Endothelial cell of umbilical vein (primary cell): ENCODE data around the gene DQX1. TPM values are rescaled to one million over a fixed set of nuclear protein-coding genes. Genes with fewer than 3 reads are reported as not detected.

Experiments
- BruUV-seq: library from RNA; stranded (reverse); fragments of 400-500 nt; replicated peaks from 2 replicates; lab custom pipeline; 2021; lab: Mats Ljungman, UMichigan
- CTCF ChIA-PET: fragments of 300-600, 350-600 bp; sonication (Branson Sonifier 250); formaldehyde crosslinking; loops from one replicate; lab custom pipeline; 2021; ENCODE audit warnings: antibody characterized with exemption, inconsistent platforms; lab: Charles Lee
- POLR2A ChIA-PET: fragments of 300-600, 350-600 bp; sonication (Branson Sonifier 250); formaldehyde crosslinking; loops from one replicate; lab custom pipeline; 2021; ENCODE audit warnings: antibody characterized with exemption, inconsistent platforms; lab: Charles Lee
- DNase-seq: peaks from one replicate; pipeline ENCODE4 v3.0.0-alpha.2; 2011; ENCODE audit warnings: low read depth, low spot score
- FAIRE-seq: peaks from 2 replicates; lab custom pipeline; 2011; peaks lifted over from hg19 to GRCh38; lab: Jason Lieb, UNC
- H2AFZ ChIP-seq: 2 replicates; pipeline ENCODE4 v1.6.0; 2012; ENCODE audit warnings: low read depth, low read length, control low read depth, inconsistent platforms
- H3K27ac ChIP-seq: 2 replicates; pipeline ENCODE4 v1.5.1; 2011; ENCODE audit warnings: low read depth, mild to moderate bottlenecking, control low read depth, low read length, moderate library complexity; ENCODE audit not compliant: insufficient read depth
- H3K27me3 ChIP-seq, 2 experiments: 2 replicates each; pipeline versions ENCODE4 v1.6.0 to v1.6.1; 2011; ENCODE audit warnings: low read length in 2 of 2, mixed read lengths in 1 of 2; ENCODE audit not compliant: control insufficient read depth in 2 of 2, insufficient read depth in 2 of 2
- H3K36me3 ChIP-seq, 2 experiments: 2 replicates in 1 of 2; 3 replicates in 1 of 2; pipeline ENCODE4 v1.5.1; 2011; ENCODE audit warnings: low read length in 2 of 2, mild to moderate bottlenecking in 1 of 2, moderate library complexity in 1 of 2; ENCODE audit not compliant: control insufficient read depth in 2 of 2, insufficient read depth in 2 of 2; ENCODE audit errors: extremely low read depth in 1 of 2
- H3K4me1 ChIP-seq: 3 replicates; pipeline ENCODE4 v1.5.1; 2011; ENCODE audit warnings: mild to moderate bottlenecking, low read length; ENCODE audit not compliant: control insufficient read depth, insufficient read depth; ENCODE audit errors: extremely low read depth
- H3K4me2 ChIP-seq: 2 replicates; pipeline ENCODE4 v1.6.1; 2011; ENCODE audit warnings: low read length, control low read depth, mixed read lengths; ENCODE audit not compliant: insufficient read depth
- H3K4me3 ChIP-seq, 3 experiments: fragments of 200-600 bp in 1 of 3; sonication (generic), shearing (Covaris generic) in 1 of 3; replicated peaks in 1 of 3; 2 replicates each; pipeline ENCODE4 v1.5.1; 2011 to 2016; ENCODE audit warnings: control low read depth in 3 of 3, low read length in 3 of 3, mild to moderate bottlenecking in 2 of 3, inconsistent platforms in 1 of 3, low read depth in 1 of 3, moderate library complexity in 1 of 3; ENCODE audit not compliant: insufficient read depth in 1 of 3
- H3K79me2 ChIP-seq: 2 replicates; pipeline ENCODE4 v1.6.0; 2012; ENCODE audit warnings: low read length, inconsistent platforms; ENCODE audit not compliant: control insufficient read depth, insufficient read depth
- H3K9ac ChIP-seq: replicated peaks from 2 replicates; pipeline ENCODE3; 2011; ENCODE audit warnings: low read length, control low read depth; ENCODE audit not compliant: insufficient read depth; ENCODE audit errors: extremely low read depth
- H3K9me1 ChIP-seq: replicated peaks from 3 replicates; pipeline ENCODE4 v1.6.0; 2011; ENCODE audit warnings: mild to moderate bottlenecking, low read length; ENCODE audit not compliant: control insufficient read depth, insufficient read depth; ENCODE audit errors: extremely low read depth
- H3K9me3 ChIP-seq: replicated peaks from 2 replicates; pipeline ENCODE4 v1.5.1; 2012; ENCODE audit warnings: low read length, inconsistent platforms; ENCODE audit not compliant: control insufficient read depth, insufficient read depth
- H4K20me1 ChIP-seq: replicated peaks from 2 replicates; pipeline ENCODE3; 2011; ENCODE audit warnings: mild to moderate bottlenecking, low read length; ENCODE audit not compliant: control insufficient read depth, insufficient read depth; ENCODE audit errors: extremely low read depth
- EZH2 ChIP-seq: IDR thresholded peaks from 2 replicates; pipeline ENCODE4 v1.6.1; 2012; ENCODE audit warnings: borderline replicate concordance, low read depth, mild to moderate bottlenecking, moderate library complexity, low read length, inconsistent platforms; ENCODE audit not compliant: severe bottlenecking
- FOS ChIP-seq: IDR thresholded peaks from 2 replicates; pipeline ENCODE4 v1.6.1; 2011; ENCODE audit warnings: mild to moderate bottlenecking, low read length, moderate library complexity, borderline replicate concordance; ENCODE audit not compliant: insufficient read depth
- GATA2 ChIP-seq: IDR thresholded peaks from 2 replicates; pipeline ENCODE4 v1.7.0; 2011; ENCODE audit warnings: low read depth, mild to moderate bottlenecking, moderate library complexity, mixed read lengths, low read length; ENCODE audit not compliant: insufficient read length, insufficient read depth
- JUN ChIP-seq: IDR thresholded peaks from 2 replicates; pipeline ENCODE4 v1.6.1; 2011; ENCODE audit warnings: borderline replicate concordance, low read depth; ENCODE audit not compliant: insufficient read length, insufficient read depth
- MAX ChIP-seq: IDR thresholded peaks from 2 replicates; pipeline ENCODE4 v1.6.1; 2011; ENCODE audit not compliant: insufficient read depth, insufficient read length
- MYC ChIP-seq: IDR thresholded peaks from one replicate; pipeline ENCODE4 v1.6.1; 2011; ENCODE audit warnings: mild to moderate bottlenecking, low read depth, low read length
- POLR2A ChIP-seq: IDR thresholded peaks from 2 replicates; pipeline ENCODE4 v1.6.1; 2012; ENCODE audit warnings: low read depth, mild to moderate bottlenecking, control low read depth, low read length
- POLR2AphosphoS5 ChIP-seq: IDR thresholded peaks from 2 replicates; pipeline ENCODE4 v1.6.1; 2012; ENCODE audit warnings: low read depth, mild to moderate bottlenecking, control low read depth, low read length, moderate library complexity; ENCODE audit not compliant: insufficient read depth
- dilution Hi-C: fragments of 300-500 bp; cut with MboI; formaldehyde crosslinking; loops from one replicate; pipeline ENCODE4 v1.15.0; 2019; ENCODE audit warnings: low sequenced_read_pairs; ENCODE audit not compliant: extremely low pct_ligation_motif_present
- intact Hi-C: fragments of 100-400 bp; cut with micrococcal nuclease; formaldehyde crosslinking; loops from one replicate; pipeline ENCODE4 v1.10.0; 2022
- polyA plus RNA-seq, 4 experiments: library from polyadenylated mRNA; depleted of rRNA in 3 of 4; stranded (reverse) in 3 of 4; unstranded in 1 of 4; fragments of >200 nt; gene quantifications; 2 replicates each; pipeline versions ENCODE4 v1.2.1 to v1.2.3, GENCODE V29; 2011 to 2012; ENCODE audit warnings: missing spikeins in 1 of 4
- total RNA-seq: library from RNA; stranded (reverse); gene quantifications from 2 replicates; pipeline ENCODE4 v1.2.3, GENCODE V29; 2021
- TF ChIP-seq, protein P1 (sequence below), 2 donors: IDR thresholded peaks; 1 replicate in 1 of 2; 2 replicates in 1 of 2; pipeline ENCODE4 v1.5.1; 2011; ENCODE audit warnings: low read length in 2 of 2, mild to moderate bottlenecking in 2 of 2, moderate library complexity in 2 of 2, control low read depth in 1 of 2, inconsistent platforms in 1 of 2, low read depth in 1 of 2; ENCODE audit not compliant: insufficient read depth in 1 of 2; ENCODE audit errors: extremely low read depth in 1 of 2

Gene DQX1
- total and polyA plus RNA-seq, 2 donors (not counting 3 experiments of a cell fraction or from before 2014, with no cell fraction given): 0.06 to 0.44 TPM

DNA sequence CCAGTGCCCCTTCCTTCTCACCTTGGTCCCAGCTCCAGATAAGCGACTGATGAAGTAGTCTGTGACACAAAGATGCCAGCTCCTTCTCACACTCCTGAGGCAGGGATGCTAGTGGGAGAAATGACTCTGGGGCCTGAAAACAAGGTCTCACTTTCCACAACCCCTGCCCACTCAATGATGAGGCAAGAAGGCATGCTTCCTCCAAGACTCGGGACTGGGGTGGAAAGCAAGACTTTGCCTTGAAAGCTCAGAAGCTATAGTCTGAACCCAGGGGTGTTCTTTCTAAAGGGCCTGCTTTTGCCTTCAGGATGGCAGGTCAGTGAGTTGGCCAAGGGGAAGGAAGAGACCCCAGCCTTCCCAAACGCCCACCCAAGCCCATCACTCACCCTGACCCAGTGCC lies 44.6 kb downstream of the DQX1 start:
- Histone ChIP-seq H3K4me2 (peak overlapping the region; percentile 68), H3K9ac (no peak overlapping the region), H3K4me1 (peaks cover 13% of the 10 kb centered on the region), H3K27ac (no peak overlapping the region), H3K79me2 (peaks cover 16% of the 10 kb centered on the region), H3K9me3 (no peaks in the 10 kb centered on the region), H3K4me3 (peak overlapping the region; percentile 6 to 79 (median 66)), H3K9me1 (no peaks in the 10 kb centered on the region), H3K36me3 (peaks cover 0 to 3% of the 10 kb centered on the region in 2 experiments), H4K20me1 (no peaks in the 10 kb centered on the region), H3K27me3 (no peaks in the 10 kb centered on the region), H2AFZ (no peak overlapping the region)
- DNase-seq (no peak), FAIRE-seq (no peak)
- dilution Hi-C loops (no loop called here), intact Hi-C loops (no loop called here)
- ChIA-PET POLR2A (no interaction called here), CTCF (interaction anchor here (1.0 to 5.6 kb wide), 9 partner anchors 9 to 107 kb away, joined by 3 to 82 read pairs (median 12); partner anchors contain the start of genes AUP1, HTRA2, INO80B and MRPL53)
- TF ChIP-seq MAX (no peak), POLR2A (no peak), GATA2 (no peak), FOS (no peak), EZH2 (no peak), JUN (no peak), POLR2AphosphoS5 (no peak), MYC (no peak)
- TF ChIP-seq, protein P1, sequence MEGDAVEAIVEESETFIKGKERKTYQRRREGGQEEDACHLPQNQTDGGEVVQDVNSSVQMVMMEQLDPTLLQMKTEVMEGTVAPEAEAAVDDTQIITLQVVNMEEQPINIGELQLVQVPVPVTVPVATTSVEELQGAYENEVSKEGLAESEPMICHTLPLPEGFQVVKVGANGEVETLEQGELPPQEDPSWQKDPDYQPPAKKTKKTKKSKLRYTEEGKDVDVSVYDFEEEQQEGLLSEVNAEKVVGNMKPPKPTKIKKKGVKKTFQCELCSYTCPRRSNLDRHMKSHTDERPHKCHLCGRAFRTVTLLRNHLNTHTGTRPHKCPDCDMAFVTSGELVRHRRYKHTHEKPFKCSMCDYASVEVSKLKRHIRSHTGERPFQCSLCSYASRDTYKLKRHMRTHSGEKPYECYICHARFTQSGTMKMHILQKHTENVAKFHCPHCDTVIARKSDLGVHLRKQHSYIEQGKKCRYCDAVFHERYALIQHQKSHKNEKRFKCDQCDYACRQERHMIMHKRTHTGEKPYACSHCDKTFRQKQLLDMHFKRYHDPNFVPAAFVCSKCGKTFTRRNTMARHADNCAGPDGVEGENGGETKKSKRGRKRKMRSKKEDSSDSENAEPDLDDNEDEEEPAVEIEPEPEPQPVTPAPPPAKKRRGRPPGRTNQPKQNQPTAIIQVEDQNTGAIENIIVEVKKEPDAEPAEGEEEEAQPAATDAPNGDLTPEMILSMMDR (IDR thresholded peaks at IDR 0.05; ENCODE audit: extremely low read depth in 1 of 2, insufficient read depth in 1 of 2, low read depth in 1 of 2, low read length in 2 of 2): no peak
- BruUV-seq: no TSS peak
